ENCODE results near the gene TFDP1.

TFDP1 gene

DNA sequence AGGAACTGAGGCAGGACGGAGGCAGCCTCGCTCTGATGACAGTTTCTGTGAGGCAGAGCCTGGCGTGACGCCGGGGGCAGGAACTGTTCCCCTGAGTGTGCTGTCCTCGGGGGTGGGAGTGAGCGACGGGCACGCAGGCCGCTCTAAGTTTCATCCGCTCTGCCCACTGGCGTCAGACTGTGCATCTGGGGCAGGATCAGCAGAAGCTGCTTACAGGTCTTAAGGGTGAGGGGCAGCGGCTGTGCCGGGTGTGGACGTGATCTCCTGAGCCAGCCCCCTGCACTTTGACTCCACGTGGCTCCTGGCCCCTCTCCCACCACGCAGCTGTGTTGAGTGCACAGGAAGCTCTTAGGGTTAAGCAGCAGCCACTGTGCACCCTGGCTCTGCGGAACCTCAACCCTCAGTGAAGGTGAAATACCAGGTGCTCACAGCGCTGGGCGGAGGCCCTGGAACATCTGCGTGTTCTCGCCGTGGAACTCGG is 84.0 kb downstream of the TFDP1 start:
- Histone ChIP-seq H4K20me1 (ENCODE audit: insufficient read depth, low read length) (no peaks in the 10 kb centered on the region), H3K79me2 (ENCODE audit: insufficient read depth, low read length) (no peaks in the 10 kb centered on the region), H3K4me3 (ENCODE audit: low read depth, low read length, poor library complexity, severe bottlenecking) (no peak overlapping the region), H3K4me2 (ENCODE audit: low read length) (no peak overlapping the region), H3F3A (ENCODE audit: insufficient read depth, low read length) (no peaks in the 10 kb centered on the region), H3K27me3 (ENCODE audit: insufficient read depth, low read length) (no peaks in the 10 kb centered on the region; the same call in 1 of the 2 replicates), H2AFZ (ENCODE audit: low read length) (no peak overlapping the region), H3K36me3 (ENCODE audit: insufficient read depth, low read length) (no peaks in the 10 kb centered on the region), H3K4me1 (ENCODE audit: insufficient read depth, low read length, severe bottlenecking) (no peaks in the 10 kb centered on the region), H3K9me2 (ENCODE audit: low read depth, low read length) (no peaks in the 10 kb centered on the region), H3K9me3 (ENCODE audit: low read length) (no peaks in the 10 kb centered on the region), H3K9ac (ENCODE audit: low read length) (no peak overlapping the region), H3K27ac (ENCODE audit: low read depth, low read length, poor library complexity, severe bottlenecking) (no peak overlapping the region)
- no peak for TF ChIP-seq EZH2 (IDR thresholded peaks at IDR 0.05; ENCODE audit: borderline replicate concordance, low read length)
- no peak for TF ChIP-seq CTCF (IDR thresholded peaks at IDR 0.05; ENCODE audit: low read length)

DNA sequence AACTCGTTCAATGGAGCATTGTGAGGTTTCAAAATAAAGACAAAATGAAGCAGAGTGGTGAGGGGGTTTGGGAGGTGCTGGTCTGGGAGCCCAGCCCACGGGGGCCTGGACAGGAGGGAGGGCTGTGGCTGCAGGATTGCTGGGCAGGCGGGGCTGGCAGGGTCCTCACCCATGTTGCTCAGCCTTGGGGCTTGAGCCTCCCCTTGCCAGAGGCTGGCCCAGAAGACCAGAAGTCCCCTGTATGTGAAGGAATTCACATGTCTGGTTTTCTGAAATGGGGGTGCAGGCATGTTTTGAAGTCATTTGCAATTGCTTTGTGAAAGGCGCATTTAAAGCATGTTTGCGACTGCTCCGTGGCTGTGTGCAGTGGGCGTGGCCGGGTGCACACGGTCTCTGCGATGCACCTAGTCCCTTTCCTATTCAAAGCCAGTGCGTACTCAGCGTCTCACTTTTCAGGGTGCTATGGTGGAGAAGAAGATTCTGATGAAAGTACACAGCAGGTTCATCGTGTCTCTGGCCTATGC is 84.7 kb downstream of the TFDP1 start:
- no peaks in the 10 kb centered on the region for H3K9me2 ChIP-seq (ENCODE audit: low read depth, low read length)
- no peak overlapping the region for H2AFZ ChIP-seq (ENCODE audit: low read length)
- H3K36me3 ChIP-seq (ENCODE audit: insufficient read depth, low read length), result no peaks in the 10 kb centered on the region
- H3K27me3 ChIP-seq (ENCODE audit: insufficient read depth, low read length), result no peaks in the 10 kb centered on the region; the same call in 1 of the 2 replicates
- H3K4me2 ChIP-seq (ENCODE audit: low read length), result no peak overlapping the region
- no peaks in the 10 kb centered on the region for H3K9me3 ChIP-seq (ENCODE audit: low read length)
- H3K4me3 ChIP-seq (ENCODE audit: low read depth, low read length, poor library complexity, severe bottlenecking), result no peak overlapping the region
- no peaks in the 10 kb centered on the region for H3F3A ChIP-seq (ENCODE audit: insufficient read depth, low read length)
- H4K20me1 ChIP-seq (ENCODE audit: insufficient read depth, low read length), result no peaks in the 10 kb centered on the region
- no peaks in the 10 kb centered on the region for H3K4me1 ChIP-seq (ENCODE audit: insufficient read depth, low read length, severe bottlenecking)
- no peak overlapping the region for H3K27ac ChIP-seq (ENCODE audit: low read depth, low read length, poor library complexity, severe bottlenecking)
- no peaks in the 10 kb centered on the region for H3K79me2 ChIP-seq (ENCODE audit: insufficient read depth, low read length)
- no peak overlapping the region for H3K9ac ChIP-seq (ENCODE audit: low read length)
- TF ChIP-seq CTCF (IDR thresholded peaks at IDR 0.05; ENCODE audit: low read length) (no peak), EZH2 (IDR thresholded peaks at IDR 0.05; ENCODE audit: borderline replicate concordance, low read length) (no peak)

DNA sequence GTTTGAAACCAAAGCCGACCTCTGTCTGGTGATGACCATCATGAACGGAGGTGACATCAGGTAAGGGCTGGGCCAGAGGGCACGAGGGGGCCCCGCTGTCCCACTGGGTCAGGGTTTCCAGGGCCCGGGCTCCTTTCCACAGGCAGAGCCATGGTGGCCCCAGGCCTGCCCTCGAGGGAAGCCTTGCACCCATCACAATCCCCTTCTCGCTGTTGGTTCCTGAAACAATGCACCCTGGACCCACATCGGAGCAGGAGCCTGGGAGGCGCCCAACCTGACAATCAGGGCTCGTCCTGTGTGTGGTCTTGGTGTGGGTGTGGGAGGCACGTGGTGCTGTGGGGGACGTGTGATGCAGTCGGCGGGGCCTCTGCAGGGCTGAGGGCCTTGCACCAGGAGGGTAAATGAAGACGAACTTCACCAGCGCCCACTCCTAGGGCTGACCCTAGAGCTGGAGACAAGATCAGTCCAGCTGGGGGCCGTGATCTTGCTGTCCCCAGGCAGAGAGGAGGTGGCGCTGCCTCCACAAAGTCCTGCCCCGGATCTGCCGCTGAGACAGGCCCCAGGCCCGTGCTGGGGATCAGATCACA is 85.3 kb downstream of the TFDP1 start:
- Histone ChIP-seq H3F3A (ENCODE audit: insufficient read depth, low read length) (no peaks in the 10 kb centered on the region), H3K9ac (ENCODE audit: low read length) (no peak overlapping the region), H3K27ac (ENCODE audit: low read depth, low read length, poor library complexity, severe bottlenecking) (no peak overlapping the region), H4K20me1 (ENCODE audit: insufficient read depth, low read length) (no peaks in the 10 kb centered on the region), H3K79me2 (ENCODE audit: insufficient read depth, low read length) (no peaks in the 10 kb centered on the region), H3K4me1 (ENCODE audit: insufficient read depth, low read length, severe bottlenecking) (no peaks in the 10 kb centered on the region), H3K9me3 (ENCODE audit: low read length) (no peaks in the 10 kb centered on the region), H3K36me3 (ENCODE audit: insufficient read depth, low read length) (no peaks in the 10 kb centered on the region), H3K4me2 (ENCODE audit: low read length) (no peak overlapping the region), H3K4me3 (ENCODE audit: low read depth, low read length, poor library complexity, severe bottlenecking) (no peak overlapping the region), H3K27me3 (ENCODE audit: insufficient read depth, low read length) (no peaks in the 10 kb centered on the region; the same call in 1 of the 2 replicates), H2AFZ (ENCODE audit: low read length) (no peak overlapping the region), H3K9me2 (ENCODE audit: low read depth, low read length) (no peaks in the 10 kb centered on the region)
- TF ChIP-seq CTCF (IDR thresholded peaks at IDR 0.05; ENCODE audit: low read length) (no peak), EZH2 (IDR thresholded peaks at IDR 0.05; ENCODE audit: borderline replicate concordance, low read length) (no peak)
